ENCODE results near the gene CACNA1C. TPM values are rescaled to one million over a fixed set of nuclear protein-coding genes. Genes with fewer than 3 reads are reported as not detected.

The CACNA1C gene
- total and polyA plus RNA-seq, 8 donors, result 0.31 to 55.8 (median 7.2) TPM

DNA sequence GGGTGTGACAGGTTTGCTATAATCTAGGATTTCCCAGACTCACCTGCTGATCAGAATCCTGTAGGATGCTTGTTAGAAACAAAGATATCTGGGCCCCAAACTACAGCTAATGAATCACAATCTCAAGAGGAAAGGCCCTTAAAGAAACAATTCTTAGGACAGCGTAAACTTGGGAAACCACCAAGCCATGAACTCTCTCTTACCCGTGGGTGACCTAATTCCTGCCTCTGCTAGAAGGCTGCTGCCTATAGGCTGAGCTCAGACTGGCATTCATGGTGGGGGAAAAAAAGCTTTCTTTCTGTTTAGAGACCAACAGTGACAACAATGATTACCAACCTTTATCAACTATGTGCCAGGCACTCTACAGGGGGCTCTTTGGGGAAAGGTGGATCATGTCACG is 528.0 kb downstream of the CACNA1C start:
- intact Hi-C loops (cut with DNase I; ENCODE audit: low total_unique reads), result no loop called here
- Histone ChIP-seq H3K9me3 (no peaks in the 10 kb centered on the region), H3K27me3 (peaks cover 0 to 22% (median 0%) of the 10 kb centered on the region in 3 donors), H3K27ac (no peak overlapping the region), H3K4me1 (peaks cover 11 to 18% (median 16%) of the 10 kb centered on the region in 4 donors), H3K36me3 (peaks cover 0 to 20% (median 2%) of the 10 kb centered on the region in 4 donors), H3K4me3 (no peak overlapping the region)
- no peak for TF ChIP-seq POLR2AphosphoS5 (IDR thresholded peaks at IDR 0.05)
- TF ChIP-seq, protein P1, sequence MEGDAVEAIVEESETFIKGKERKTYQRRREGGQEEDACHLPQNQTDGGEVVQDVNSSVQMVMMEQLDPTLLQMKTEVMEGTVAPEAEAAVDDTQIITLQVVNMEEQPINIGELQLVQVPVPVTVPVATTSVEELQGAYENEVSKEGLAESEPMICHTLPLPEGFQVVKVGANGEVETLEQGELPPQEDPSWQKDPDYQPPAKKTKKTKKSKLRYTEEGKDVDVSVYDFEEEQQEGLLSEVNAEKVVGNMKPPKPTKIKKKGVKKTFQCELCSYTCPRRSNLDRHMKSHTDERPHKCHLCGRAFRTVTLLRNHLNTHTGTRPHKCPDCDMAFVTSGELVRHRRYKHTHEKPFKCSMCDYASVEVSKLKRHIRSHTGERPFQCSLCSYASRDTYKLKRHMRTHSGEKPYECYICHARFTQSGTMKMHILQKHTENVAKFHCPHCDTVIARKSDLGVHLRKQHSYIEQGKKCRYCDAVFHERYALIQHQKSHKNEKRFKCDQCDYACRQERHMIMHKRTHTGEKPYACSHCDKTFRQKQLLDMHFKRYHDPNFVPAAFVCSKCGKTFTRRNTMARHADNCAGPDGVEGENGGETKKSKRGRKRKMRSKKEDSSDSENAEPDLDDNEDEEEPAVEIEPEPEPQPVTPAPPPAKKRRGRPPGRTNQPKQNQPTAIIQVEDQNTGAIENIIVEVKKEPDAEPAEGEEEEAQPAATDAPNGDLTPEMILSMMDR (IDR thresholded peaks at IDR 0.05), result no peak
- WGBS, 5 donors, result 23 to 42% (median 29%) methylated on average over 3 of the region's 3 CpGs
- no peak for DNase-seq

DNA sequence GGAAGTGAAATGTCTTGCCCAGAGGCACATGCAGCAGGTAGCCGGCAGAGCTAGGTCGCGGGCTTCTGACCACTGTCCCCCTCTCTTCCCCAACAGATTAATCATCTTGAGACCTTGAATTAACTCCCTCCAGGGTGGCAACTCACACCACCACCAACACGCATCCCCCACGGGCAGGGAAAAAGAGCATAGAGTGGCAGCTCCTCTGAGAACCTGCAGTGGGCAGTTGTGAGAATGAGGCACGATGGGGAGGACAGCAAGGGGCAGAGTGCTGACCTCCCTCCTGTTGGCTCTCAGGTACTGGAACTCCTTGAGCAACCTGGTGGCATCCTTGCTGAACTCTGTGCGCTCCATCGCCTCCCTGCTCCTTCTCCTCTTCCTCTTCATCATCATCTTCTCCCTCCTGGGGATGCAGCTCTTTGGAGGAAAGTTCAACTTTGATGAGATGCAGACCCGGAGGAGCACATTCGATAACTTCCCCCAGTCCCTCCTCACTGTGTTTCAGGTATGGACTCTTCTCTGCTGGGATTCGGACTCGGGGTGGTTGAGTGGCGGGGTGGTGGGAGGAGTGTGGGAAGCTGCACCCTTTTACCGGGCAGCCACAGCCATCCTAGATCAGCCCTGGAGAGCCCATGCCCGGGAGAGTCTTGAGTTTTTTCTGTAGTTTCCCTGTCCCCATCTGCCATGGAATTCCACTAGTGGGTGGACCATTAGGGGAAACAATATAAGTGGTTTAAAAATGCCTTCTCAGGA is 528.7 kb downstream of the CACNA1C start:
- H3K4me3 ChIP-seq, result no peak overlapping the region
- peaks cover 16 to 22% (median 22%) of the 10 kb centered on the region in 4 donors for H3K4me1 ChIP-seq
- H3K9me3 ChIP-seq, result no peaks in the 10 kb centered on the region
- H3K27ac ChIP-seq, result no peak overlapping the region
- intact Hi-C loops (cut with DNase I; ENCODE audit: low total_unique reads), result no loop called here
- DNase-seq, result no peak
- TF ChIP-seq EP300 (IDR thresholded peaks at IDR 0.05) (no peak), POLR2AphosphoS5 (IDR thresholded peaks at IDR 0.05) (no peak), POLR2A (IDR thresholded peaks at IDR 0.05) (no peak)
- TF ChIP-seq, protein P1 (IDR thresholded peaks at IDR 0.05), result no peak
- H3K27me3 ChIP-seq, result peaks cover 0 to 22% (median 0%) of the 10 kb centered on the region in 3 donors
- 77 to 82% (median 80%) methylated on average over 15 of the region's 15 CpGs for WGBS, 5 donors
- peaks cover 0 to 26% (median 2%) of the 10 kb centered on the region in 4 donors for H3K36me3 ChIP-seq

DNA sequence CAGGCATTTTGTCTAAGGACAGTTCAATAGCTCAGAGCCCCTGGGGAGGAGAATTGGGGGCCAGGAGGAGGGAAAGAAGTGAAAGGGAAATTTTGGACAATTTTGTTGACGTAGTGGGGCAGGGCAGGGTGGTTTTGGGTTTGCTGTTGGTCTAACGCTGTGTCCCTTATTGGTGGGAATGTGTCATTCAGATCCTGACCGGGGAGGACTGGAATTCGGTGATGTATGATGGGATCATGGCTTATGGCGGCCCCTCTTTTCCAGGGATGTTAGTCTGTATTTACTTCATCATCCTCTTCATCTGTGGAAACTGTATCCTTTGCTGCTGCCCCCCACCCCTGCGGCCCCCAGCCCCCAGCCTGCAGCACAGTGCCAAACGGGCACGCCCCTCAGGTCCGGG is 529.8 kb downstream of the CACNA1C start:
- no peak for TF ChIP-seq POLR2AphosphoS5 (IDR thresholded peaks at IDR 0.05)
- H3K36me3 ChIP-seq, result peaks cover 0 to 23% (median 2%) of the 10 kb centered on the region in 4 donors
- intact Hi-C loops (cut with DNase I; ENCODE audit: low total_unique reads), result no loop called here
- H3K27ac ChIP-seq, result peak overlapping the region in 2 of 5 donors; percentile 4 to 54
- H3K27me3 ChIP-seq, result peaks cover 0 to 22% (median 0%) of the 10 kb centered on the region in 3 donors
- H3K4me3 ChIP-seq, result peak overlapping the region in 3 of 4 donors; percentile 4 to 34 (median 15)
- 46 to 56% (median 53%) methylated on average over 6 to 9 of the region's 9 CpGs for WGBS, 5 donors
- no peaks in the 10 kb centered on the region for H3K9me3 ChIP-seq
- DNase-seq, result no peak
- H3K4me1 ChIP-seq, result peaks cover 16 to 29% (median 25%) of the 10 kb centered on the region in 4 donors

DNA sequence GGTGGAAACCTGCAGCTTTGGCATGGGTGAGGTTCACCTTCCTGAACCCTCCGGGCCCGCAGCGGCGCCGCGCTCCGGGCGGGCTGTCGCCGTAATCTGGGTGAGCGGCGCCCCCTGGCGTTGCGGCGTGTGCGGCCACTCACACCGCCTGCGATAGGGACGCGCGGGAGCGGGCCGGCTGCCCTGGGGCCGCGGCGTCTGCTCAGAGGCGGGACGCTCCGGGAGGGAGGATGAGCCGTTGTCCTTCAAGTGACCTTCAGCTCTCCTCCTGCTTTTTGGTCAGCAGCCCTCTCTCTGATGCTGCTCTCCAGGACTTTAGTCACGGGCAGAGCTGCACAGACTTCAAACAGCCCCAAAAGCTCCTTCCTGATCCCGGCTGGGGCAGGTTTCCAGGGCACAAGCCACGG is 530.3 kb downstream of the CACNA1C start:
- H3K27me3 ChIP-seq, result peaks cover 0 to 22% (median 0%) of the 10 kb centered on the region in 3 donors
- intact Hi-C loops (cut with DNase I; ENCODE audit: low total_unique reads), result no loop called here

More for the DNA sequence above, 530.3 kb downstream of the CACNA1C start:
- TF ChIP-seq, protein P1 (IDR thresholded peaks at IDR 0.05), result peak in 5 of 7 experiments; percentile 50 to 93 (median 89)
- TF ChIP-seq POLR2AphosphoS5 (IDR thresholded peaks at IDR 0.05) (no peak), POLR2A (IDR thresholded peaks at IDR 0.05) (no peak)
- H3K36me3 ChIP-seq, result peaks cover 0 to 23% (median 4%) of the 10 kb centered on the region in 4 donors
- H3K27ac ChIP-seq, result peak overlapping the region in 3 of 5 donors; percentile 2 to 54 (median 4)
- DNase-seq, result peak; percentile 75 to 89
- 3 to 18% (median 3%) methylated on average over 4 to 33 of the region's 33 CpGs for WGBS, 5 donors
- peaks cover 16 to 29% (median 25%) of the 10 kb centered on the region in 4 donors for H3K4me1 ChIP-seq
- no peaks in the 10 kb centered on the region for H3K9me3 ChIP-seq
- H3K4me3 ChIP-seq, result peak overlapping the region; percentile 4 to 34 (median 13)
